ENCODE data around the gene POLR1G.

- TF ChIP-seq GLIS3 (CRISPR knock-in tag; IDR thresholded peaks at IDR 0.05) (no peak), ZFP3 (CRISPR knock-in tag; IDR thresholded peaks at IDR 0.05) (no peak), RARB (CRISPR knock-in tag; IDR thresholded peaks at IDR 0.05) (no peak), ZFP30 (CRISPR knock-in tag; IDR thresholded peaks at IDR 0.05) (no peak), PATZ1 (CRISPR knock-in tag; IDR thresholded peaks at IDR 0.05; ENCODE audit: borderline replicate concordance) (no peak)
Measured at GRCh38 chr19:45363861-45364459, 42.5 kb upstream of the POLR1G start.

All from SK-N-SH treated with all-trans-retinoic acid at 6 μM for 48 hours (cell line).